IPS-20b (cell line): Measurements from ENCODE around the gene MALT1.

Experiments used
- H3K27ac ChIP-seq: one replicate; pipeline ENCODE4 v1.5.1; 2013; ENCODE audit warnings: low read length
- H3K27me3 ChIP-seq: 2 replicates; pipeline ENCODE4 v1.6.1; 2013; ENCODE audit warnings: mild to moderate bottlenecking, low read length, inconsistent platforms; ENCODE audit not compliant: insufficient read depth
- H3K36me3 ChIP-seq: 2 replicates; pipeline ENCODE4 v1.6.1; 2013; ENCODE audit warnings: low read depth, mild to moderate bottlenecking, inconsistent platforms, low read length, moderate library complexity; ENCODE audit not compliant: insufficient read depth
- H3K4me1 ChIP-seq: 2 replicates; pipeline ENCODE4 v1.6.1; 2013; ENCODE audit warnings: mild to moderate bottlenecking, control low read depth, inconsistent platforms, low read length, moderate library complexity; ENCODE audit not compliant: insufficient read depth
- H3K4me3 ChIP-seq: 2 replicates; pipeline ENCODE4 v1.5.1; 2013; ENCODE audit warnings: mild to moderate bottlenecking, low read length, inconsistent platforms
- H3K9ac ChIP-seq: 2 replicates; pipeline ENCODE4 v1.6.1; 2013; ENCODE audit warnings: low read depth, mild to moderate bottlenecking, inconsistent platforms, low read length, moderate library complexity
- H3K9me3 ChIP-seq: 2 replicates; pipeline ENCODE4 v1.6.1; 2013; ENCODE audit warnings: mild to moderate bottlenecking, low read depth, low read length, inconsistent platforms; ENCODE audit not compliant: insufficient read depth

The MALT1 gene

DNA sequence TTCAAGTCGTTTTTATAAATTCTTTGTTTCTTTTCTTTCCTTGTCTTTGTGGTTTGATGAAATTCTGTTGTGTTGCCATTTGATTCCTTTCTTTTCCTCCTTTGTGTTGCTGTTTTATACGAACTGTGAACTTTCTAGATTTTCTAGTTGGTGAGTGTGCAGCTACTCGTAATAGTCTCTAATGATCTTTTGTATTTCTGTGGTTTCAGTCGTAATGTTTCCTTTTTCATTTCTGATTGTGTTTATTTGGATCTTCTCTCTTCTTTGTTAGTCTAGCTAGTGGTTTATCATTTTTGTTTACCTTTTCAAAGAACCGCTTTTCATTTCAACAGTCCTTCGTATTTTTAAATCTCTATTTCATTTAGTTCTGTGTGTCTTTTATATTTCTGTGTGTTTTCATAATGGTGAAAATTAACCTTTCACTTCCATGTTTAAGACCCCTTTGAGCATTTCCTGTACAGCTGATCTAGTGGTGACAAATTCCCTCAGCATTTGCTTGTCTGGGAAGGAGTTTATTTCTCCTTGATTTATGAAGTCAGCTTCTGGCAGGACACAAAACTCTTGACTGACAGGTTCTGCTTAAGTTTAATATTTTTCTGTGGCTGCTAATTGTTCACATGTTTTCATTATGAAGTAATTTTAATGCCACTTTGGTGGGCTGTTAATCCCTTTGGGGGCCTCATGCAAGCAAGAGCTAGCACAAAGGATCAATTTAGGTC is 16.2 kb upstream of the MALT1 start:
- H3K4me1 ChIP-seq = no peaks in the 10 kb centered on the region
- no peaks in the 10 kb centered on the region for H3K27me3 ChIP-seq
- H3K4me3 ChIP-seq = no peak overlapping the region
- H3K9me3 ChIP-seq = no peaks in the 10 kb centered on the region
- H3K9ac ChIP-seq = no peak overlapping the region
- no peak overlapping the region for H3K27ac ChIP-seq
- no peaks in the 10 kb centered on the region for H3K36me3 ChIP-seq

DNA sequence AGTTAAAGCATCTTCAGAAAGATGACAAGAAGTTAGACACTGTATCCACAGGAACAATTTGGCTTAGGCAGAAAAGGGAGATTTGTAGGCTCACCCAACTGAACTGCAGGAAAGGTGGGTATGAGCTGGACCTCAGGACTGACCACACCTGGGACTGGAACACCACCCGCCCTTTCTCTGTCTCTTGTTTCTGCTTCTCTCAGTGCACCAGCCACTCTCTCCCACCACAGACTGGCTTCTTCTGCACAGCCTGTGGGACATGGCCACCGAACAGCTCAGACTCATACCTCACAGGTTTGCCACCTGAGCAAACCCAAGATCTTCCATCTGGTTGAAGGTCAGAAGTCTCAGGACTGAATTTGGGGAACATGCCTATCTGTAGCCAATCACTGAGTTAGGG is 14.2 kb upstream of the MALT1 start:
- H3K27ac ChIP-seq = no peak overlapping the region
- H3K36me3 ChIP-seq = no peaks in the 10 kb centered on the region
- no peaks in the 10 kb centered on the region for H3K27me3 ChIP-seq
- no peak overlapping the region for H3K4me3 ChIP-seq
- H3K4me1 ChIP-seq = no peaks in the 10 kb centered on the region
- no peak overlapping the region for H3K9ac ChIP-seq
- no peaks in the 10 kb centered on the region for H3K9me3 ChIP-seq

DNA sequence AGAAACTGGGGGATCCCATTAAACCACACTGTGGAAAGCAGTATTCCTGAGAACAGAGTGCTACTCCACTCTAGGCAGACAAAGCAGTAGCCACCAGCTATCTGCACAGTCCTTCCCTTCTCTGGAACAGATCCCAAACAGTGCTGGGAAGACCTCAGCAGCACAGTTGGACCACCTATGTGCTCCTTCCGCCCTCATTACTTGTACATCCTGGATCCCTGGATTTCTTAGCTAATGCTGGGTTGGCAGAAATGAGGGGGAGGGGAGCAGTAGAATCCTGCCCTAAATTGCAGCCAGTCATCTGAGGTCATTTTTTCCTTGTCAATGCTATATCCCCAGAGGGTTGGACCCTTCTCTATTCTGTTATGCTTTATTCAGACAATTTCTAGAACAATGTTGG is 13.8 kb upstream of the MALT1 start:
- H3K4me1 ChIP-seq = no peaks in the 10 kb centered on the region
- no peak overlapping the region for H3K4me3 ChIP-seq
- no peak overlapping the region for H3K9ac ChIP-seq
- H3K27ac ChIP-seq = no peak overlapping the region
- H3K27me3 ChIP-seq = no peaks in the 10 kb centered on the region
- no peaks in the 10 kb centered on the region for H3K9me3 ChIP-seq
- no peaks in the 10 kb centered on the region for H3K36me3 ChIP-seq

DNA sequence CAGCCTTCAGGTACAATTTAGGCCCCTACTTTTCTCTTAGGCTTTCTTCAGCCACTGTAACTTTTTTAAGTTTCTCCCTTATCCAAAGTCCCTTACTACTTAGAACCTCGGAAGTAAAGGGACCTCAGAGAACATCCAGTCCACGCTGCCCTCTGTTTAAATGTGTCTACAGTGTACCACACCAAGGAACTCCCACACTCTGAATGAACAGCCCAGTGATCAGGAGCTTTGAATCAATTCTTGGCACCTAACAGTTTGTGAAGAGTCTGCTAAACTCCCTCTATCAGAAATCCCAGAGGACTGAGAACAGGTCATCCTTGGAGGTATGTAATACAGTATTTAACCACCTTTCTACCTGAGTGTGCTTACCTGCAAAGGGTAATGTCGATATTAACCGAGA is 11.6 kb upstream of the MALT1 start:
- H3K9ac ChIP-seq = no peak overlapping the region
- no peaks in the 10 kb centered on the region for H3K4me1 ChIP-seq
- no peaks in the 10 kb centered on the region for H3K9me3 ChIP-seq
- H3K27me3 ChIP-seq = no peaks in the 10 kb centered on the region
- no peaks in the 10 kb centered on the region for H3K36me3 ChIP-seq
- no peak overlapping the region for H3K27ac ChIP-seq
- H3K4me3 ChIP-seq = no peak overlapping the region

DNA sequence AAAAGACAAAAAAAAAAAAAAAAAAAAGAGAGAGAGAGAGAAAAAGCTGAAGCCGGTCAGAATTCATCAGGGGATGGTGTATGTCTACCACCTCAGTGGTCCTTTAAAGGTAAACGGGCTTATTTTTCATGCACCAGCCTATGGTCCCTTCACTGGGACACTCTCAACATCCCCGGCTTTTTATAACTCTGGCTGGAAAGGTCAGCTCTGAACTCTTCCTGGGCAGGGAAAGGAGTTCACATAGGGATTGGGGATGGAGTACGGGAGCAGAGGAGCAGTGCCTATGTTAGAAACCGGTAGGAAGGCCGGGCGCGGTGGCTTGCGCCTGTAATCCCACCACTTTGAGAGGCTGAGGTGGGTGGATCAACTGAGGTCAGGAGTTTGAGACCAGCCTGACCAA is 10.3 kb upstream of the MALT1 start:
- H3K27ac ChIP-seq = no peak overlapping the region
- H3K27me3 ChIP-seq = no peaks in the 10 kb centered on the region
- no peak overlapping the region for H3K4me3 ChIP-seq
- H3K9ac ChIP-seq = no peak overlapping the region
- H3K36me3 ChIP-seq = no peaks in the 10 kb centered on the region
- H3K9me3 ChIP-seq = no peaks in the 10 kb centered on the region
- H3K4me1 ChIP-seq = no peaks in the 10 kb centered on the region

DNA sequence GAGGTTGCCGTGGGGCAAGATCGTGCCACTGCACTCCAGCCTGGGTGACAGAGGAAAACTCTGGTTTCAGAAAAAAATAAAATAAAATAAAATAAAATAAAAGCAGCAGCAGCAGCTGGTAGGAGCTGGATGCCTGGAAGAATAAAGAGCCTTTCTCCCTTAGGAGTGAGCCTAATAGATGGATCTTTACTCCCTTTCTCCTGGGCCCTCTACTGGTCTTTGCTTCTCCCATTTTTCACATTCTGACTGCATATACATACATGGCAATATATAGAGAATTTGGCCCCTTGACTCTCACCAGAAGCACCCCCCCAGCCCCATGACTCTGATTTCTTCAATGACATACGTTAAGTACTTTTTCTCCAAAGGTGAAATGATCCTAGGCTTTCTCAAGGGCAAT is 9.8 kb upstream of the MALT1 start:
- Histone ChIP-seq H3K27ac (no peak overlapping the region), H3K4me3 (no peak overlapping the region), H3K9ac (no peak overlapping the region)

DNA sequence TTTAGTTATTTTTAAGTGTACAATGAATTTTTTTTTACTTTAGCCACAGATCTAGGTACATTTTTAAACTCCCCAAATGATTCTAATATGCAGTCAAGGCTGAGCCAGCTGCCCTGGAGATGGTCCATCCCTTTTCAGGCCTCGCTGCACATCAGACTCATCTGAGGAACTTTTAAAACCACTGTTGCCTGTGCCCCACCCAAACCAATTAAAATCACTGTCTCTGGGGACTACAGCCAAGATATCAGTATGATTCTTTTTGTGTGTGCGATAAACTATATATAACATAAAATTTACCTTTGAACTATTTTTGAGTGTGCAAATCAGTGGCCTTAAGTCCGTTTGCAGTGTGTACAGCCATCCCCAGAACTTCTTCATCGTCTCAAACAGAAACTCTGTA is 9.1 kb upstream of the MALT1 start:
- no peaks in the 10 kb centered on the region for H3K4me1 ChIP-seq
- no peak overlapping the region for H3K9ac ChIP-seq
- H3K36me3 ChIP-seq = no peaks in the 10 kb centered on the region
- H3K4me3 ChIP-seq = no peak overlapping the region
- no peaks in the 10 kb centered on the region for H3K27me3 ChIP-seq
- no peaks in the 10 kb centered on the region for H3K9me3 ChIP-seq
- H3K27ac ChIP-seq = no peak overlapping the region

More for the DNA sequence above, 9.8 kb upstream of the MALT1 start:
- Histone ChIP-seq H3K36me3 (no peaks in the 10 kb centered on the region), H3K27me3 (no peaks in the 10 kb centered on the region), H3K4me1 (no peaks in the 10 kb centered on the region), H3K9me3 (no peaks in the 10 kb centered on the region)

DNA sequence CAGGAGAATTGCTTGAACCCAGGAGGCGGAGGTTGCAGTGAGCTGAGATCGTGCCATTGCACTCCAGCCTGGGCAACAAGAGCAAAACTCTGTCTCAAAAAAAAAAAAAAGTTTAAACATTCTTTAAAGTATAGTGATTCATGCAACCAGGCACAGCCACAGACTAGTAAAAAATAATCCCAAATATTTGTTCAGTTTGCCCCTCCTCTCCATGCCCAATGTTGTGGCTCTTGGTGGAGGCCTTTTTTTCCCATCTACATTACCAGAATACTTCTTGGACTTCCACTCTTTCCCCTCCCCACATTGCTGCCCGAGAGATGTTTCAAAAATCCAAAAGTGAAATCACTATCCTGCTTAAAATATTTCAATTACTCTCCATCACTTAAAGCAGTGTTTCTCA is 5.1 kb upstream of the MALT1 start:
- H3K27ac ChIP-seq = no peak overlapping the region
- H3K27me3 ChIP-seq = peaks cover 9% of the 10 kb centered on the region; the same call in 1 of the 2 replicates
- H3K9ac ChIP-seq = no peak overlapping the region
- 0 out of 2 replicates have a peak, but pooled peaks cover 3% of the 10 kb centered on the region for H3K4me1 ChIP-seq
- no peaks in the 10 kb centered on the region for H3K9me3 ChIP-seq
- H3K4me3 ChIP-seq = no peak overlapping the region
- no peaks in the 10 kb centered on the region for H3K36me3 ChIP-seq

DNA sequence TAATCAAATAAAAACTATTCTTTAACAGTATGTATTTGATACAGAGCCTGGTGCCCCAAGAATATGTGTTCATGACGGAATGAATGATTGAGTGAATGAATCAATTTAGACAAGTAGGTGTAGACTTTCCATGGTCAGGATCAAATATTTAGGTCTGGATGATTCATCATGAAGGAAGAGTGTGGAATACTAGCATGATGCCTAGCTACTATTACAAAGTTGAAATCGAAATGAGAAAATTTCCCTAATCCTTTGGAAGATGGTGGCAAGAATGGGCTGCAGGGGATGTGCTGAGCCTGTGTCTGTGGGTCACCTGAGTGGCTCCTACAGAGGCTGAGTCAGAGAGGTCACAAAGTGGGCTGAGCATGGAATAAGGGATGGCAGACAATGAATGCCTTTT is 3.1 kb upstream of the MALT1 start:
- Histone ChIP-seq H3K9me3 (no peaks in the 10 kb centered on the region), H3K4me3 (no peak overlapping the region), H3K36me3 (no peaks in the 10 kb centered on the region), H3K9ac (no peak overlapping the region), H3K27ac (no peak overlapping the region), H3K4me1 (0 out of 2 replicates have a peak, but pooled peaks cover 6% of the 10 kb centered on the region), H3K27me3 (peaks cover 9% of the 10 kb centered on the region; the same call in 1 of the 2 replicates)

DNA sequence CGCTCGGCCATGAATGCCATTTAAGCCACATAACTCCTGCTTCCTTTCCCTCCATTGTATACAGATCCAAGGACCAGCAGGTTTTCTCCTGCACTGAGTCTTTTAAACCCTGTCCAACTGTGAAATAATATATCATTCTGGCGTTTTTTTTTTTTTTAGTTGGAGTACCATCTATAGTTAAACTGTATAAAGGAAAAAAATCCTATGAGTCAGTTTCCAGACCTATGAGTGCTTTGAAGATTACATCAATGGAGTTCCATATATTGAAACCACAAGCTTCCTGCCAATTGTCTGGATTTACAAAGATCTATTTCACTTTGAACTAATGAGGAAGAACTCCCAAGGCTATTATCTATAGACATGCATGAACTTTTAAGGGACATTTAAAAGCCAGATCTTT is 2.4 kb upstream of the MALT1 start:
- Histone ChIP-seq H3K4me1 (0 out of 2 replicates have a peak, but pooled peaks cover 6% of the 10 kb centered on the region), H3K4me3 (no peak overlapping the region), H3K27ac (no peak overlapping the region), H3K9me3 (no peaks in the 10 kb centered on the region), H3K36me3 (no peaks in the 10 kb centered on the region), H3K9ac (no peak overlapping the region), H3K27me3 (peaks cover 9% of the 10 kb centered on the region; the same call in 1 of the 2 replicates)

DNA sequence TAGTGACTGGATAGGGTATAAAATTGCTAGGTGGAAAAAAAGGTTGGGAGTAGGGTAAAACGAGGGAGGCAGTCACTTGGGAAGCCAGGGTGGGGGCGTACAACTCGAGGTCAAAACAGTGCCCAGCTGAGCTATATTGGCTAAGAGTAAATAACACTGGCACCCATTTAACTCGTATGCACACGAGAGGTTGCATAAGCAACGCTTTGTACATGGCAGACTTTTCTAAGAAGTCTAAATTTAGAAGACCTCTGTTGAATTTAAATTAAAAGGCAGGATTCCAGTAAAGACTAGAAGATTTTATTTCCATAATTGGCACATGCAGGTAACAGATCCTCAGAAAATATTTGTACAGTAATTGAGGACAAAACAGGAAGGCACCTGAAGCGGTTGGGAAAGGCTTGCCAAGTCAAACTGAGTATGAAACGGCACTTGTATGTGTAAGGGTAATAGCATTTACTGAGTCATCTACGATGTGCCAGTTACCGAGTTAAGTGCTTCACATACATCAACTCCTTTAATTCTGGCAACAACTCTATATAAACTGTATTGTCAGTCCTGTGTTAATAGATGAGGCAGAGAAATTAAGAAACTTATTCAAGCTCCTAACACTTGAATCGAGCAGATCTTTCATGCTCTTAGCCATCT is 1.4 kb upstream of the MALT1 start:
- H3K4me1 ChIP-seq = 0 out of 2 replicates have a peak, but pooled peaks cover 6% of the 10 kb centered on the region

More for the DNA sequence above, 1.4 kb upstream of the MALT1 start:
- peaks cover 9% of the 10 kb centered on the region; the same call in 1 of the 2 replicates for H3K27me3 ChIP-seq
- no peaks in the 10 kb centered on the region for H3K9me3 ChIP-seq
- H3K36me3 ChIP-seq = no peaks in the 10 kb centered on the region
- no peak overlapping the region for H3K27ac ChIP-seq
- H3K9ac ChIP-seq = no peak overlapping the region; the same call in 1 of the 2 replicates
- peak overlapping the region; percentile 72 for H3K4me3 ChIP-seq
